D341Med (cell line): ENCODE results near the gene EGFLAM.
A peak's percentile ranks its signal among the peaks of the same experiment; 100 is the strongest.

Experiments used
- DNase-seq: peaks from one replicate; pipeline ENCODE4 v3.0.0; 2012; ENCODE audit warnings: low spot score

EGFLAM gene

DNA sequence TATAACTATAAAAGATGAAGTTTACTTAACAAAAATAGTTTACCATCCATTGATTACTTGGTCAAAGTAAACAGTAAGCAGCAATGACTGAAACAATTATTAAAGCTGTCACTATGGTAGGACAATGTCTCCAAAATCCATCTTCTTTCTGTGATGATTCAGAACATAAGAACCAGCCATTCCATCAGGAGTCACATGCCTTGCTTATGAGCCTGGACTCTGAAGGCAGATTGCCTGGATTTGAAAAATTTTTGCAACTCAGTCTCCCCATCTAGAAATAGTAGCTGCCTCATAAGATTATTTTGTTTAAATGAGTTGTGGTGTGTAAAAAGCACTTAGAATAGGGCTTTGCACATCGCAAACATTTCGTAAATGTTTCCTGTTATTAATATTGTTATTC lies 161.9 kb downstream of the EGFLAM start:
- DNase-seq = no peak

DNA sequence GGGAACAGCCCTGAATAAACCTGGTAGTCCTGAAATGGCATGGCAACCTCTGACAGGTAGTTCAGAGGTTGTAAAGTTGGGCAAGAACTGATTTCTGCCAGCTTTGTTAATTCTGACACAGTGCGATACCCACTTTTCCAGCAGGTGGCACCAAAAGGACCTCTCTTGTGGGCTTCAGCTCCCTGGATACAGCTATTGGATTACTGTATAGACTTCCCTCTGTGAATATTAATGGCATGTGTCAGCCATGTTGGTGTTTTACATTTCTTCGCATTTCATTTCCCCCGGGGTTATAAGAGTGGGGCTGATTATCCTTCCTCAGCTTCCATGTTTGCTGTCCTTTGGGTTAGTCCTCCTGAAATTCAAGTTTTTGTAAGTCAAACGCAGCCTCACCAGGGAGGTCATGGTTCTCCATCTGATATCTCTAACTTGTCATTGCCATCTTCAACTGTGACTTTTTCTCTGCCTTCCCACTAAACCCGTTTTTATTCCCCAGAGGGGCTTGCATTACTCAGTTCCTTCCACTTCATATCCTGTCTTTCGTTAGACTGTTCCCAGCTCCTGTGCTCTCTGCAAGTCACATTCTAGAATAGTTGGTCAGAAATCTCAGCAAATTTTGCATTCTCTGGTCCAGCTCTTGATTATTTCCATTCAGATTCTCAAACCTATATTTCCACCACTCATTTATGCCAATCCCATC lies 162.5 kb downstream of the EGFLAM start:
- DNase-seq = peak; percentile 73

DNA sequence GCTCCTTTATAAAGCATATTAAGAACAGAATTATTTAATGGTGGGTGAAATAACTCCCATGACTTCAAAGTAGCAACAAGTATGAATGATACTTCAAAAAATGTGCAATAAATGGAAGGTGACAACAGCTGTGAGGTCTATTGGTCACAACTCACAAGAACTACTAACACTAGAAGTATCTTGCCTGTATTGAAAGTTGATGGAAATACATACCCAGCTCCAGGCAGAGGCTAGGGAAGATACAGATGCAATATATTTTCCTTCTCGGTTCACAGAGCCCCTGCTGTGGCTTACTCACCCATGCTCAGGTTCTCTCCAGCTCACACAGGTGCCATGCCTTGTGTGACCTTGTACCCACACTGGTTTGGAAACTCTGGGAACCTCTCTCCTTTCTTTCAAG lies 164.3 kb downstream of the EGFLAM start:
- no peak for DNase-seq

DNA sequence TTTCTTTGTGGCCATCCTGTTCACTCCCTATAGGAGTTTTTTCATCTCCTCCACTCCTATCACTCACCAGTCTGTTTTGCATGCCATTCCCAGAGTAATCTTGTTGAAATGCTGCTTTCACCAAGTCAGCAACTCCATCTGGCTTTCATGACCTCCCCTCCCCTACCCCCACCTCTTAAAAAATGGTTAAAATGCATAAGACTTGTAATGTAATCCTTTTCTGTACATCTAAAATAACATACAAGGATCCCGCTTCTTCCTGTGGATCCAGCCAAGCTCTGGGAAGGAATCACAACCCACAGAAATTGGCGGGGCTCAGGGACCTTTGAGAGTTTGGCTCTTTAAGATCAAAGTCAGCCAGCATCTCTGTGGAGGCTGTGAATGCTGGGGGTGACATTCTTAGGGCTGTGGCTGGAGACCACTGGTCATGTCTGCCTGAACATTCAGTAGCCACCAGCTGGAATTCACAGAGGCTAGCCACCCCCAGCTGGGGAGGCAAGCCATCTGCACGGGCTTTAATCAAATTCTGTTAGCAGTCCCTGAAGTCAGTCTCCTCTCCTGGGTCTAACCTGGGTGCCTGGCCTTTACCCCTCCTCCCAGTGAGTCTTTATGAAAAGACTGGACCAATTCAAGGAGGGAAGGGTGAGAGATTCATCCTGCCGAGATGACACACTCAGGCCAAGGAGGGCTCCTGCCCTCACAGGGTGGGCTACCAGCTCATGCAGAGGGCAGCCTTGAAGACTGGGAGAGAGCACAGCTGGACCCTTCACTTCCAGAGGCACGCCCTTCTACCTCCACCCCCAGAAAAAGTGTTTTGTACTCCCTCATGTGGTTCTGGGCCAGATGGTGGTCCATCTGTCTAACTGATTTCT lies 165.2 kb downstream of the EGFLAM start:
- no peak for DNase-seq

DNA sequence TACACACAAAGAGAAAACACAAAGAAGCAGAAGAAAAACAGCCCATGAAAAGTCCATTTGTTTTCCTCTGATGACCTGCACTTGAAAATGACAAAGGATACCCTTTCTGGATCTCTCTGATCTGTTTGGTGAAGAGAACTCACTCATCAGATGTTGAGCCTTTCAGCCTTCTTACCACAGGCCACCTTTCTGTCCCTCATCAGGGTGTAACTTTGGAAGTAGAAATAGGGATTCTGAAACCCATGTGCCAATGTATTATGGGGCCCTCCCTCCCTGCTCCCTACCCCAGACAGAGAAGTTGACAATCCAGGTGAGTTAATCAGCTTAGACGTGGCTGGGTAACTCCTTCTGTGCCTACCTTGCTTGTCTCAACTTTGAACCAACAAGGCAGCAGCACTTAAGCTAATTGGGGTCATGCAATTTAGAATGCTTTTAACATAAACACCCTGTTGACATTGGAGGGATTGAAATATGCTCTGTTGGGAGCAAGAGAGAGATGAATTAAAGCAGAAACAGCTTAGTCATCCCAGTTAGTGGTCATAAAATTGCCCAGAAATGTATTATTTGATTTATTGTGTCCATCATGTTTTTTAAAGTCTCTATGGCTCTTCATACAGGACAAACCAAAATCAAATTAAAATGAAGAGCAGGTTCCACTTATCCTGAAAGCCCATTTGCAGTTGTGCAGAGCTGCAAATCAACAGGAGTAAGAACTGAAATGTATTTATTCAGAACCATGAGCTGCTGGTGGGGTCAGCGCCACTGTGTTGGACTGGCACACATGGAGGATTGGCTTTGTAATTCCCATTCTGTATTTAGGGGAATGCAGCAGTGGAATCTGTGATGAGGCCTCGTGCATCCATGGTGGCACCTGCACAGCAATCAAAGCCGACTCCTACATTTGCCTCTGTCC lies 166.0 kb downstream of the EGFLAM start:
- DNase-seq = no peak

DNA sequence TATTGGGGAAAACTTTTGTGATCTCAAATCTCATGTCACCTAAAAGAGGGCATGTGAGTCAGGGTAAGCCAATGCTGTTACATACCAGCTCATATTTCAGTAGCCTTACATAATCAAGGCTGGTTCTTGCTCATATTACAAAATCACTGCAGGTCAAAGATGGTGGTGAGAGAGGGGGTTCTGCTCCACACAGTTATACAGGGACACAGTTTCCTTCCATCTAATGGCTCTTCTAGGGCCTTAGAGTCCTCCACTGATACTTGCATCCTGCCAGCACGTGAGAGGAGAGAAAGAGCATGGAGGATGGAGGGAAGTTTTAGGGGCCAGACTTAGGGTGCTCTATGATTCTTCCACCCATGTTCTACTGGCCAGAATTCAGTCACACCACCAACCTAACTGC lies 168.1 kb downstream of the EGFLAM start:
- DNase-seq = no peak

DNA sequence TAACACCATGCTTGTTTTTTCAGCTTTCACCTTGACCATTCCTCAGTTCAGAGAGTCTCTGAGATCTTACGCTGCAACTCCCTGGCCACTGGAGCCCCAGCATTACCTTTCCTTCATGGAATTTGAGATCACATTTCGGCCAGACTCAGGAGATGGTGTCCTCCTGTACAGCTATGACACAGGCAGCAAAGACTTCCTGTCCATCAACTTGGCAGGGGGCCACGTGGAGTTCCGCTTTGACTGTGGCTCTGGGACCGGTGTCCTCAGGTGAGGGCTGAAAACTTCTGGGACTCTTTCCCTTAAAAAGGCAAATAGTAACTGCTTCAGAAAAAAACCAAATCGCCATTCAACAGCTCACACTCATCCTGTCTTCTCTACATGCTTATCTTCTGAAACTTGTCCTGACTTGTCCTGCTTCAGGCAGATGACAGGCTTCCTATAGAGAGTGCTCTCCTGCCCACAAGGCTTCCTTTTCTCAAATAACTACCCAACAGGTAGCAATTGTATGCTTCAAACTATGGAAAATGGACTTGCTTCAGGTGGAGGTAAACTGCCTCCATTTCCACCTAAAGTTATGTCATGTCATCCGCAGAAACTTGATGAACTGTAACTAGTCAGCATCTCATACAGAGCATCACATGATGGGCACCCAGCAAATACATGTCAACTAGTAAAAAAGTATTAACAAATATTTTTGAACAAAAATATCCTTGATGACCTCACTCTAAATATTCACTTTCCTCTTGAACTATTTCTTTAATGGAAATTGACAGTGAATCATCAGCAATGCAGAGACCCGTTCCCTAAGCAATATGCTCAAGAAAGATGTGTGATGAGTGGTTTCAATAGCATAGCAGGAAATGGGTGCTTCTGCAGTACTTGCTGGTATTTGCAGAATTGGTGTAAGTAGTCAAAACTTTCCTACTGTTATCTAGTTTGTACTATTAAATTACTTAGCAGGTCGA lies 168.9 kb downstream of the EGFLAM start:
- no peak for DNase-seq

DNA sequence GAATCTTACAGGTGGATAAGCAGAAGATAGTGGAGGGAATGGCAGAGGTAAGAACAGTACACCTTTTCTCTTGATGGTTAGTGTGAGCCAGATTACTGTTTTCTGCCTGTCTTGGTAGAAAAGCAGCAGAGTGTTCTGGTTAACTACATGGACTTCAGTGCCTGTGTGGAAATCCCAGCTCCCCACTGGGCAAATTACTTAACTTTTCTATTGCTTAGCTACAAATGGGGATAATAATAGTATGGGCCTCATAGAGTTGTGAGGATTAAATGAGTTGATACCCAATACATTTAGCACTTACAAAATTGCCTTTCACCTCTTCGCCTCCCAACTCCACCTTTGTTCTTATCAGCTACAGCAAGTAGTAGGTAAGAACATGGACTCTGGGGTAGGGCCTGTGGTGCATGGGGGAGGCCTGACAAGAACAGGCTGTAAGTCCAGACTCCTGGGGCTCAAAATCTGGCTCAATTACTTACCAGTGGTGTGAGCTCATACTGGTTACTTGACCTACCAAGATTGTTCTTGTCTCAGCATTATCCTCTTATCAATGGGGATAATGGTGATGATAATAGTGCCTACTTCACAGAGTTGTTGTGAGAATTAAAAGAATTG lies 173.0 kb downstream of the EGFLAM start:
- DNase-seq = no peak

DNA sequence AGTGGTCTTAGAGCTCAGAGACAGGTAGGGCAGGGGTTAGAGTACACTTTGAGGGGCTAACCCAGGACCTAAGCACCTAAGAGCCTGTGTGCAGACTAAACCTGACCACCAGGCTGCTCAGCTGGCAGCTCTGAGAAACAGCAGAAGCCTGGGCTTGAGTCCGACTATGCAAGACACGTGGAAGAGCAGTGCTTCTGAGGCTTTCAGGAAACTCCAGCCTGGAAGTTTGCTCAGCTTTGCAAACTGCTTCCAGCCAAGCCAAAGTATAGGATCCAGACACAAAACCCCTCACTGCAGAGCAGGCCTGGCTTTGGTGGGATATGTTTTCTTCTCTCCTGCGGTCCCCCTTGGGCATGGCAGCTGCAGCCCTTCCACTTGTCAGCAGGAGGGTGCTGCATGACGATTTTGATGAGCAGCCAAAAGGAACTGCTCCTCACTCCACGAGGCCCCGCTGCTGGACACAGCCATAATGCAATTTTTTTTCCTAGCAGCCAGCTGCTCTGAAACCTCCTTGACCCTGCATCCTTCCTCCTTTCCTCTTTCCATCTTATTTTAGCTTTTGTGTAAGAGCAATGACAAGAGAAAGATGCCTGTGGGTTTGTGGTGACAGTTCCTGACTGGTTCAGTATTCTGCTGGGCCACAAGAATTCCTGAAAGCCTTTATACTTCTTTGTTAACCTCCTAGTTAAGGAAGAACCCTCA lies 175.0 kb downstream of the EGFLAM start:
- DNase-seq = no peak

DNA sequence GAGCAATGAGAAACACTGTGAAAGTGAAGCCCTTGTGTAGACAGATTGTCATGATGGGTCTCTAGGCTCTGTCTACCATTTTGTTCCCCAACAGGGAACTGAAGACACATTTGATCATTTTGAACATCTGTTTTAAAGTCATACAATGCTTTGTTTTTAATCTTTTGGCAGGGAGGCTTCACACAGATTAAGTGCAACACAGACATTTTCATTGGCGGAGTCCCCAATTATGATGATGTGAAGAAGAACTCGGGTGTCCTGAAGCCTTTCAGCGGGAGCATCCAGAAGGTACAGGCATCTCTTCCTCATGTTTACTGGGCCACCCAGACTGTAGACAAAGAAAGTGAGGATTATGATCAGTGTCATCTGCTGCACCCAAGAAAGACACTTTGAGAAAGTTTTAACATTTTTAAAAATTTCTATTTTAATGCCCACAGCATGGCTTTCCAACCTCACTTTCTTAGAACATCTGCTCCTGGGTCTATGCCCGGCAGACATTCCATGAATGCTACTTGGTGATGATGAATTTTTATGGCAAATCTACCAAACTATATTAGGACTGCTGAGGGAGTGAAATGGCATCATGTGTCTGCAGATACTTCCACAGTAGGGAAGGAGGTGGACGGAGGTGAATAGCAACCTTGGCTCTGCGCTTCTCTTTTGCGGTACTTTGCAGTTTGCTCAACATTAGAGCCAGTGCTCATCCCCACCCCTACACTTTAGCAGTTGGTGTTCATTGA lies 176.8 kb downstream of the EGFLAM start:
- DNase-seq = no peak

DNA sequence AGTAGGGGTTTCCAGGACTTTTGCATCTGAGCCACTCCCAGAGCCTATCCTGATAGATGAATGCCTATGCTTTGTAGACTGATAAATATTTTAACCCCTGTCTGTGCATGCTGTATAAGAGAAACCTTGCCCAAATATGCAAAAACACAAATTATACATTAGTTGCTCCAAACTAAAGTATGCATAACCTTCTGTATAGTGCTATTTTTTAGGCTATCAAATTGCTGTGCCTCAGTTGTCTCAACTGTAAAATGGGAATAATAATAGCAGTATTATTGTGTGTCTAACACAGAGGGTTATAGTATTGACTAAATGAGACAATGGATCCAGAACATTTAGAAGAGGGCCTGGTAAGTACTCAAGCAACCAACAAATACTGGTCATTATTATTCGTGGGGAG lies 180.4 kb downstream of the EGFLAM start:
- no peak for DNase-seq

DNA sequence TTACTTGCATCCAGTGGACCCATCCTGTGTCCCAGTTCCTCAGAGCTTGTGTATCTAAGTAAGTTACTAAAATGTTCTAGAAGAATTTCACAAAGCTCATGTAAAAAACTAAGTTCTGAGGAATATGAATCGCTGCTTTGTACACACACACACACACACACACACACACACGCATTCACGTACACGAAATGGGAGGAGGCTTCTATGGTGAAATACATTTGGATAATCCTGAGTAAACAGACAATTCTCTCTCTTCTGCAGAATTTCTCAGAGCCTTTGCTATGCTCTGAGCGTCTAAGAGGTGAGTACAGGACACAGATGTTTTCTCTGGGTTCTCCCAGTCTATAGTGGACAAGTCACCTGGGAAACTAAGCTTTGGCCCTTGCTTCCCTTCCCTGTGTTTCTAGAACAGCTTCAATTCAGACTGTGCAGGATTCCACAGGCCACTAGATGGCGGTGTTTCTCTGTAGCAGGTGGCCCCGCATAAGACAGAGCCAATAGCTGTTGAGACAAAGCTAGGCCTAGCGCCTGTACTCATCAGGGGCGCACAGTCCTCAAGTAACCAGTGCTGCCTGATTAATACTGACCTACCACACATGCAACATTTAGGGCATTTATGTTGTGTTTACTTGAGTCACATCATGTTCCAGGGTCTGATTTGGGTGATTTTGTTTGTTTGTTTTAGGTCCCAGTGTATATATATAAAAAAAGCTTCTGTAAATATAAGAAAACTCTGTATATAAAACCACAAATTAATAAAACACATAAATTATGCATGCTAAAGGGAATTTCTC lies 183.3 kb downstream of the EGFLAM start:
- DNase-seq = peak; percentile 86

DNA sequence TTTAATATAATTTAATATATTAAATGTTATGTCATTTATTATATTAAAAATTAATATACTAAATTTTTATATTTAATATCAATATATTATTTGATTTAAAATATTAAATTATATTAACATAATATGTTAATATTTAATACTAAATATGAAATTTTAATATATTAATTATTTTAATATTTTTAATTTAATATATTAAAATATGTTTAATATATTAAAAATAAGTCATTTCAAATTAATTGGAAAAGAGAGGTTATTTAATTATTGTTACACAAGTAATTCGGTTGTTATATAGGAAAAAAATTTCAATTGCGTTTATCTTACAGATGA lies 183.9 kb downstream of the EGFLAM start:
- DNase-seq = no peak

DNA sequence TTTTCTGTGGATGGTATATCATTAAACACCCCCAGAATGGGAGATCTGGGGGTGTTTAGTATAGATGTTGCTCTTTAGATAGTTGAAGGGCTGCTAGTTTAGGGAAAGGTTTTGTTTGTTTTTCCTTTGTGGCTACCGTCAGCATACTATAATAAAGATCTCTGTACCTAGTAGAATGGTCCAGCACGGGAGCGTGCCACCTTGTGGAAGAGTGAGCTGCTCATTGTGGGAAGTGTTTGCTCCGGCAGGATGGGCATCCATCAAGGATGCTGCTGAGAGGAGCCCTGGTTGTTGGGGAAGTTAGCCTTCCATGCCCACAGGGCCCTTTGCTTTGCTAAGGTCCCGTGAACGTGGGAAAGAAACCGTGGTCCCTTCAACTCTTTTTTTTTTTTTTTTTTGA lies 185.0 kb downstream of the EGFLAM start:
- no peak for DNase-seq

DNA sequence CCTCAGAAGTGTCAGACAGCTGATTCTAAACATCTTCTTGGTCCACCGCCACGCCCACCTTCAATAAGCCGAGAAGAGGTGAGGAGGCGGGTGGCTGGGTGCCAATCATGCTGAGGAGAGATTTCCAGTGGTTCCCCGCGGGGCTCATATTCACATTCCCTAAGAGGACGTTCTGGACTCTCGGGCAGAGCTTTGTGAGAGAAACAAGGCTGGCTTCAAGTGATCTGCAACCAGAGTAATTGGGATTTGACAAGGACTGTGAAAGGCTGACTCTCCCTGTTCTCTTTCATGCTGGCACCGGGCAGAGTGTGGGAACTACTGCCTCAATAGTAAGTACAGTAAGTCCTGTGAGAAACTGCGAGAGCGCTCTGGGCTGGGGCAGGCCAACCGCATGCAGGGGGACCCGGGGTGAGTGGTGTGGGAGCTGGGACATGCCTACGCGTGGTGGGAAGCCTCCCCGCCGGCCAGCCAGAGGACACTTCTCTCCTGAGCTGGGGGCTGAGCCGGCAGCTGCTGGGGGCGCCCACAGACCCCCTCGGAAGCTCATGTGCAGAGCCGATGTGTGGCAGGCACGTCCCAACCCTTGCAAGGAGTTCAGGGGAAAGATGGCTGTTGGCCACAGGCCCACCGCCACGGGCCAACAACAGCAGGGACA lies 187.1 kb downstream of the EGFLAM start:
- DNase-seq = no peak

DNA sequence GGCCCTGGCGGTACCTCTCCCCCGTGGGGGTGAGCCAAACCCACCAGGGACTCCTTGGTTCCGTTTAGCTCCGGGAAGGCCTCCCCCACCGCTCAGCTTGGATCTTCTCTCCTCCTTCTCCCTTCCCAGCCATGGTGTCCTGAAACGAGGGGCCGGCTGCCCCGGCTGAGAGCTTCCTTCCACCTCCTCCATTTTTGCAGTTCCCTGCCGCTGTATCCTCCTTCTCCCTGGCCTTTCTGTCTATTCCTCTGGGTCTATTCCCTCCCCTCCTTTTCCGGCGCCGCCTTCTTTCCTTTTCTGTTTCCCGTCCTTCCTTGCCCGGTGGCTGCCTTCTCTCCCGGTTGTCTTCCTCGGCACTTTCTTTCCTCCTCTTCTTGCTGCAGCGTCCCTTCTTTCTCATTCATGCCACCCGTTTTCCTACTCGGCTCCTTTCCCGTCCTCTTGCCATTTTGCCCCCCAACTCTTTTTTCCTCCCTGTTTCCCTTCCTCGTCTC lies 187.7 kb downstream of the EGFLAM start:
- no peak for DNase-seq

DNA sequence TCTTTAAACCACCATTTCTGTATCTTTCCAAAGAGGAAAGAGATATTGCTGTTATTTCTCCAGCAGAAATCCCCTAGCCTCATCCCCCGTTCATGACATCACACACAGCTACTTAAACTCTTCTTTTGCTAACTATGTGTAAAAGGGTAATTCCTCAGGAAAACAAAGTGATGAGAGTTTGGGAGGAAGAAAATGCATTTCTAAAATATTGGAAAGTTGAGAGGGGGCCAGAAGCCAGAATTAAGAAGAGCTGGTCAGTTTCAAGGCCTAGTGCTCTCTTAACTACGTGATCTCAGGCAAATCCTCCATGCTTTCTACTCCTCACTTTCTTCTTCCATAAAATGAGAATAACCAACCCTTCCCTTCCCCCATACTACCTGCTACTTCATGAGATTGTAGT lies 188.7 kb downstream of the EGFLAM start:
- no peak for DNase-seq

DNA sequence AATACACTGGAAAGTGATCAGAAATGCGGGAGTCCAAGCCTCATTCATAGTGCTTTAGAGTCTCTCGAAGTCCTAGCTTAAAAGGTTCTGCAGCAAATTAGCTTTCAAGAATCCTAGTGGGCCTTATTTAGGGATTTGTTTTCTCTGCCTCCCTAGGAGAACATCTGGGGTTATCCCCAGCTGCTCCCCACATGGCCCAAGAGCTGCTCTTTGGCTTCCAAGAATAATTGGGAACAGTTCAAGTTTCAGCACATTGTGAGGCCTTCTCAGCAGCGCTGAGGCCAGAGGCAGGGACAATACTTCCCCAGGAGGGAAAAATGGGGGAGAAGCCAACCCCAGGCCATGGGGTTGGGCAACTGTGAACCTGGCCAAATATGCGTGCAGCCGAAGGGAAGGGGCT lies 189.4 kb downstream of the EGFLAM start:
- no peak for DNase-seq
